ENCODE results near the gene ETS1.

DNA sequence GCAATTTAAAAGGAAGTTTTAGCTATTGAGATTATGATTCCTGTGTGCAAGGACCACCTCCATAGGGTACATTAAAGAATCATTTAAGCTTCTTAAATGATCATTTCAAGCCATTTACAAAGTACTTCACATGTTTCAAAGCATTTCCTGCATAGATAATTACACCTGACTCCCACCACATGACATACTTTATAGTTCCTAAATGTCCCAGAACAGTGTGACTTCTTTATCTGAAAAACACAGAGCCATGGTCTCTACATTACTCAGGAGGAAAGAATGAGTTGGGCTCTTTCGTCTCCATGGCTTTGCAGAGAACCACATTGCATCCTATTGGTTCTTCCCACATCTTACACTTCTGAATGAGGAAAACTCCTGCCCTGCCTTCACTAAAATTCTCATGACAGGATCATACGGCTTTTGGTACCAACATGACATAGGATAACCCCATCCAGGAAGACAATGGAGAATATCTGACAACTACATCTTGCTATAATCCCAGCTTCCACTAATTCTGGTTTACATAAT lies 88.6 kb downstream of the ETS1 start:
- TF ChIP-seq, protein P1, sequence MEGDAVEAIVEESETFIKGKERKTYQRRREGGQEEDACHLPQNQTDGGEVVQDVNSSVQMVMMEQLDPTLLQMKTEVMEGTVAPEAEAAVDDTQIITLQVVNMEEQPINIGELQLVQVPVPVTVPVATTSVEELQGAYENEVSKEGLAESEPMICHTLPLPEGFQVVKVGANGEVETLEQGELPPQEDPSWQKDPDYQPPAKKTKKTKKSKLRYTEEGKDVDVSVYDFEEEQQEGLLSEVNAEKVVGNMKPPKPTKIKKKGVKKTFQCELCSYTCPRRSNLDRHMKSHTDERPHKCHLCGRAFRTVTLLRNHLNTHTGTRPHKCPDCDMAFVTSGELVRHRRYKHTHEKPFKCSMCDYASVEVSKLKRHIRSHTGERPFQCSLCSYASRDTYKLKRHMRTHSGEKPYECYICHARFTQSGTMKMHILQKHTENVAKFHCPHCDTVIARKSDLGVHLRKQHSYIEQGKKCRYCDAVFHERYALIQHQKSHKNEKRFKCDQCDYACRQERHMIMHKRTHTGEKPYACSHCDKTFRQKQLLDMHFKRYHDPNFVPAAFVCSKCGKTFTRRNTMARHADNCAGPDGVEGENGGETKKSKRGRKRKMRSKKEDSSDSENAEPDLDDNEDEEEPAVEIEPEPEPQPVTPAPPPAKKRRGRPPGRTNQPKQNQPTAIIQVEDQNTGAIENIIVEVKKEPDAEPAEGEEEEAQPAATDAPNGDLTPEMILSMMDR (IDR thresholded peaks at IDR 0.05) = no peak
- TF ChIP-seq POLR2A (IDR thresholded peaks at IDR 0.05; ENCODE audit: low read length) = no peak
- no peak for TF ChIP-seq JUN (IDR thresholded peaks at IDR 0.05)
- no peak for TF ChIP-seq SMC3 (IDR thresholded peaks at IDR 0.05)
- TF ChIP-seq, protein P2, sequence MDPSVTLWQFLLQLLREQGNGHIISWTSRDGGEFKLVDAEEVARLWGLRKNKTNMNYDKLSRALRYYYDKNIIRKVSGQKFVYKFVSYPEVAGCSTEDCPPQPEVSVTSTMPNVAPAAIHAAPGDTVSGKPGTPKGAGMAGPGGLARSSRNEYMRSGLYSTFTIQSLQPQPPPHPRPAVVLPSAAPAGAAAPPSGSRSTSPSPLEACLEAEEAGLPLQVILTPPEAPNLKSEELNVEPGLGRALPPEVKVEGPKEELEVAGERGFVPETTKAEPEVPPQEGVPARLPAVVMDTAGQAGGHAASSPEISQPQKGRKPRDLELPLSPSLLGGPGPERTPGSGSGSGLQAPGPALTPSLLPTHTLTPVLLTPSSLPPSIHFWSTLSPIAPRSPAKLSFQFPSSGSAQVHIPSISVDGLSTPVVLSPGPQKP (IDR thresholded peaks at IDR 0.05; ENCODE audit: low read depth, low read length) = no peak
- TF ChIP-seq RARB (CRISPR knock-in tag; IDR thresholded peaks at IDR 0.05) = no peak
- no peak for TF ChIP-seq MYC (IDR thresholded peaks at IDR 0.05; ENCODE audit: borderline replicate concordance, low read length)
- no peak for TF ChIP-seq NPAS2 (CRISPR knock-in tag; IDR thresholded peaks at IDR 0.05; ENCODE audit: borderline replicate concordance)

All from A549 (cell line).